Keratinocyte (primary cell): ENCODE results near the gene ANAPC10.

Experiments
- CTCF ChIP-seq, 3 experiments: IDR thresholded peaks in 1 of 3; conservative IDR thresholded peaks in 1 of 3; optimal IDR thresholded peaks in 1 of 3; 2 replicates in 2 of 3; 3 replicates in 1 of 3; pipeline versions ENCODE3 to v1.5.1; 2011; ENCODE audit warnings: low read length in 3 of 3, mild to moderate bottlenecking in 3 of 3, moderate library complexity in 2 of 3, control low read depth in 1 of 3, inconsistent platforms in 1 of 3; ENCODE audit not compliant: insufficient read depth in 2 of 3; ENCODE audit errors: extremely low read depth in 1 of 3
- EZH2 ChIP-seq: IDR thresholded peaks from one replicate; pipeline ENCODE4 v1.6.1; 2012; ENCODE audit warnings: inconsistent platforms, mild to moderate bottlenecking, low read length, moderate library complexity

- TF ChIP-seq EZH2 (no peak), CTCF (optimal IDR thresholded peaks at IDR 0.05 in 1 of 3, IDR thresholded peaks at IDR 0.05 in 1 of 3, conservative IDR thresholded peaks at IDR 0.05 in 1 of 3; ENCODE audit: extremely low read depth in 1 of 3, insufficient read depth in 2 of 3, low read length in 3 of 3) (no peak)
Measured at GRCh38 chr4:145101091-145101490, 3.1 kb upstream of the ANAPC10 start.
